ENCODE results near the gene PCGF3.
"Not testable (repeated sequence)": the region's sequence is repeated elsewhere in the genome, so short reads cannot be mapped to it uniquely, and the experiment has no call there.

The PCGF3 gene

DNA sequence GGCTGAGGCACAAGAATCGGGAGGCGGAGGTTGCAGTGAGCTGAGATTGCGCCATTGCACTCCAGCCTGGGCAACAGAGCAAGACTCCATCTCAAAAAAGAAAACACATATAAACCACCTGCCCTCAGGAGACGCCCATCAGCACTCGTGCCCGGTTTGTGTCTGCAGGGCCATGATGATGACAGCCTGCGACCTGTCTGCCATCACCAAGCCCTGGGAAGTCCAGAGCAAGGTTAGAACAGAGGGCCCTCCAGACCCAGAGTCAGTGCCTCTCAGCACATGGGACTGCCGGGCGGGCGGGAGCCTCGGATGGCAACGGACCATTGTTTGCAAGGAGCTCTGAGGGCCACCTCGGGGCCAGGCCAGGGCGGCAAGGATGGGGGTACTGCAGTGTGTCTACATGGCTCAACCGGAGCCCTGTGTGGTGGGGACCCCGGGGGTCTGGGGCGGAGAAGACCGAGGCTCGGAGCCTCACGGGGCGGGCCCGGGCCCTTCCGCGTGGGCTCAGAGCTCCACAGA is 40.9 kb upstream of the PCGF3 start:
- TF ChIP-seq, protein P1, sequence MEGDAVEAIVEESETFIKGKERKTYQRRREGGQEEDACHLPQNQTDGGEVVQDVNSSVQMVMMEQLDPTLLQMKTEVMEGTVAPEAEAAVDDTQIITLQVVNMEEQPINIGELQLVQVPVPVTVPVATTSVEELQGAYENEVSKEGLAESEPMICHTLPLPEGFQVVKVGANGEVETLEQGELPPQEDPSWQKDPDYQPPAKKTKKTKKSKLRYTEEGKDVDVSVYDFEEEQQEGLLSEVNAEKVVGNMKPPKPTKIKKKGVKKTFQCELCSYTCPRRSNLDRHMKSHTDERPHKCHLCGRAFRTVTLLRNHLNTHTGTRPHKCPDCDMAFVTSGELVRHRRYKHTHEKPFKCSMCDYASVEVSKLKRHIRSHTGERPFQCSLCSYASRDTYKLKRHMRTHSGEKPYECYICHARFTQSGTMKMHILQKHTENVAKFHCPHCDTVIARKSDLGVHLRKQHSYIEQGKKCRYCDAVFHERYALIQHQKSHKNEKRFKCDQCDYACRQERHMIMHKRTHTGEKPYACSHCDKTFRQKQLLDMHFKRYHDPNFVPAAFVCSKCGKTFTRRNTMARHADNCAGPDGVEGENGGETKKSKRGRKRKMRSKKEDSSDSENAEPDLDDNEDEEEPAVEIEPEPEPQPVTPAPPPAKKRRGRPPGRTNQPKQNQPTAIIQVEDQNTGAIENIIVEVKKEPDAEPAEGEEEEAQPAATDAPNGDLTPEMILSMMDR (IDR thresholded peaks at IDR 0.05): no peak
- no peak for TF ChIP-seq ZFX (IDR thresholded peaks at IDR 0.05; ENCODE audit: borderline replicate concordance)
- H3K27ac ChIP-seq: no peak overlapping the region; the same call in 1 of the 2 replicates

DNA sequence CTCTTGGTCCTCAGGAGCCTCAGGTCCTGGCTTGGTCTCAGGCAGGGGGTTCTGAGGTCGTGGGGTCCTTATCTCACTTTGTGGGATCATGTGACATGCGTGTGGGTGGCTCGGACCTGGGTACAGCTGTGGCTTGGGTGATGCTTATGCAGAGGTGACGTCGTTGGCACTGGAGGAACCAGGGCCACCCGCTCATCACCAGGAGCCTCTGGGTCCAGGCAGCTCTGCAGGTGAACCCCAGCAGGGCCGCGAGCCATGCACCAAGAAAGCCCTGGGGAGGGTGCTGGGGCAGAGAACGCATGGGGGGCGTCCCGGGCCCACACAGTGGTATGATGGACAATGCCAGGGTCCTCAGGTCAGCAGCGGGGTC is 40.3 kb upstream of the PCGF3 start:
- H3K27ac ChIP-seq: no peak overlapping the region
- TF ChIP-seq, protein P1 (IDR thresholded peaks at IDR 0.05): no peak
- no peak for TF ChIP-seq ZFX (IDR thresholded peaks at IDR 0.05; ENCODE audit: borderline replicate concordance)

DNA sequence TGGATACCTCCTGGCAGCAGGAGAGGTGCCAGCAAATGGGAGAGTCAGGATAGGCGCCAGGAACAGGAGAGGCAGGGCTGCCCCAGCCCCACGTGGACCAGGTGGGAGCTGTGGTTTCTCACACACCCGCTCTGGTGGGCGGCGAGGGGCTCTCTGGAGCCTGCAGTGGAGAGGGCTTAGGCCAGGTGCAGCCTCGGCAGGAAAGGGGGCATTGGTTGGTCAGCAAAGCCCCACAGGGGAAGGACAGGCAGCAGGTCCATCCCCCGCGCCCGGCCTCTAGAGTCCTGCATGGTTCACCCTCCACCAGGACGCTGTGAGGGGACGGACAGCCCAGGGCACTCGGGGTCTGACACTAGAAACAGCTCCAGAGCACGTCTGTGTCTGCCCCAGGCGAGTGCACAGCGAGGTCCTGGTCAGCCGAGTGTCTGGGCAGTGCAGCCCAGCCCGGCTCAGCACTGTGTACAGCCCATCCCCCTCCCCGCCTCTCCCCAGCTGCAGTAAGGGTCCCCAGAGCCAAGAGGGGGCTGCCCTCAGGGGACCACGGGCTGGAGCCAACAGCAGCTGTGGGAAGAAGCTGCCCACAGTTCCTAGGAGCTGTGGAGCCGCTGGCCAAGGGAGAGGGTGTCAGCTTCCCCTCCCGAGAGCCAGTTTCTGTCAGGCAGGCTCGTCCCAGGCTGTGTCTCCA is 39.7 kb upstream of the PCGF3 start:
- H3K27ac ChIP-seq: no peak overlapping the region
- TF ChIP-seq ZFX (IDR thresholded peaks at IDR 0.05; ENCODE audit: borderline replicate concordance): no peak
- TF ChIP-seq, protein P1 (IDR thresholded peaks at IDR 0.05): no peak

- no peak for TF ChIP-seq ZFX (IDR thresholded peaks at IDR 0.05; ENCODE audit: borderline replicate concordance)
- TF ChIP-seq, protein P1 (IDR thresholded peaks at IDR 0.05): no peak
- no peak overlapping the region for H3K27ac ChIP-seq
Observed at GRCh38 chr4:666436-666810, 39.2 kb upstream of the PCGF3 start.

- no peak overlapping the region for H3K27ac ChIP-seq
- TF ChIP-seq ZFX (IDR thresholded peaks at IDR 0.05; ENCODE audit: borderline replicate concordance): no peak
- TF ChIP-seq, protein P1 (IDR thresholded peaks at IDR 0.05): no peak
Observed at GRCh38 chr4:666822-667544, 38.6 kb upstream of the PCGF3 start.

DNA sequence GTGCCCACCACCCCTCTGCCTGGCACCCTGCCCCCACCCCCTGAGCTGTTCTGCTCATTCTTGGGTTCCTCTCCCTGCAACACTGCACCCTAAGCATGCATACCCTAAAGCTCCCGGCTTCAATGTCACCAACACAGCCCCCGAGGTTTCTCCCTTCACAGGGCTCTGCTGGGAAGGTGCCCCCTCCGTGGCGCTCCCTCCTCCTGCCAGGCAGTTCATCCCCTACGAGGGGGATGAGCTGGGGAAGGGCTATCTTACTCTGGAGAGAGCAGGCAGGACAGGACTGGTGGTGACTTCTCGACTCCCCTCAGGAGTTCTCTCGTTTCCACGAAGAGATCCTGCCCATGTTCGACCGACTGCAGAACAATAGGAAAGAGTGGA is 38.1 kb upstream of the PCGF3 start:
- TF ChIP-seq ZFX (IDR thresholded peaks at IDR 0.05; ENCODE audit: borderline replicate concordance): no peak
- TF ChIP-seq, protein P1 (IDR thresholded peaks at IDR 0.05): no peak
- no peak overlapping the region for H3K27ac ChIP-seq

DNA sequence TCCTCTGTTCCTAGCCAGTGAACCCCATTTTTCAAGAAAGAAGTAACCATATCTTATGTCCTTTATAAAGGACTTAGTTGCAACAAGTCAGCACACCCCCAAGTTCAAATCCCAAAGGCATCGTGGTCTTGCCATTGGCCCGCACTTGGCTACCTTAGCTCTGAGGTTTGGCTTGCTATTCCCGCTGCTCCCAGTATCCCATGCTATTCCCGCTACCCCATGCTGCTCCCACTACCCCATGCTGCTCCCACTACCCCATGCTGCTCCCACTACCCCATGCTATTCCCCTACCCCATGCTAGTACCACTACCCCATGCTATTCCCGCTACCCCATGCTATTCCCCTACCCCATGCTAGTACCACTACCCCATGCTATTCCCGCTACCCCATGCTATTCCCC is 37.4 kb upstream of the PCGF3 start:
- not testable (repeated sequence) for H3K27ac ChIP-seq

DNA sequence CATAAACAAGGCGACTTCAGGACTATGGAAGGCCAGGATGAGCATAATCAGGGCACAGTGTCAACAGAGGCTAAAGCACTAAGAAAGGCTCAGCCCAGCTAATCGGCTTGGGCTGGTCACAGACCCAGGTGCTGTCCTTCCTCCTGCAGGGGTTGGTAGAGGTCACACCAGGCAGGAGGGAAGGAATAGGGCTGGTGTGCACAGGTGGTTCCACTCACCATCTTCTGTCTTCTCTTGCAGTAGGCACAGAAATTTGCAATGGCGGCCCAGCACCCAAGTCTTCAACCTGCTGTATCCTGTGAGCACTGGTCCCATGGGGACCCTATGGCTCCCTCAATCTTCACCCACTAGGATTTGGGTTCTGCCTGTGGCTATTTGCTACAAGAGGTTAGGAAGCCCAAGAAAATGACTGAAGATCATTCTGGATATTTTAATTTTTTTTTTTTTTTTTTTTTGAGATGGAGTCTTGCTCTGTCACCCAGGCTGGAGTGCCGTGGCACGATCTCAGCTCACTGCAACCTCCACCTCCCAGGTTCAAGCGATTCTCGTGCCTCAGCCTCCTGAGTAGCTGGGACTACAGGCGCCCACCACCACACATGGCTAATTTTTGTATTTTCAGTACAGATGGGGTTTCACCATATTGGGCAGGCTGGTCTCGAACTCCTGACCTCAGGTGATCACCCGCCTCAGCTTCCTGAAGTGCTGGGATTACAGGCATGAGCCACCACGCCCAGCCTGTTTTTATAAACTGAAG is 35.6 kb upstream of the PCGF3 start:
- H3K27ac ChIP-seq: not testable (repeated sequence)

Data from 22Rv1 (cell line).